Ovary (tissue), 3 donors: ENCODE measurements around the gene HSPA4L.

Experiments used
- CTCF ChIP-seq, 3 donors: fragments of 450-650 bp in 2 of 3; fragments of 200-600 bp in 1 of 3; IDR thresholded peaks; one replicate each; pipeline versions ENCODE4 v1.5.1 to v1.8.0; 2016 to 2022; ENCODE audit warnings: antibody characterized with exemption in 3 of 3, mild to moderate bottlenecking in 1 of 3
- EP300 ChIP-seq: sonication (generic); formaldehyde crosslinking; IDR thresholded peaks from one replicate; pipeline ENCODE4 v1.6.1; 2017; ENCODE audit warnings: antibody characterized with exemption
- POLR2A ChIP-seq: fragments of 450-650 bp; IDR thresholded peaks from one replicate; pipeline ENCODE4 v1.6.1; 2017; ENCODE audit warnings: antibody characterized with exemption, mild to moderate bottlenecking, moderate library complexity
- donor health status: DM: no; HTN: no; CAD: no.

DNA sequence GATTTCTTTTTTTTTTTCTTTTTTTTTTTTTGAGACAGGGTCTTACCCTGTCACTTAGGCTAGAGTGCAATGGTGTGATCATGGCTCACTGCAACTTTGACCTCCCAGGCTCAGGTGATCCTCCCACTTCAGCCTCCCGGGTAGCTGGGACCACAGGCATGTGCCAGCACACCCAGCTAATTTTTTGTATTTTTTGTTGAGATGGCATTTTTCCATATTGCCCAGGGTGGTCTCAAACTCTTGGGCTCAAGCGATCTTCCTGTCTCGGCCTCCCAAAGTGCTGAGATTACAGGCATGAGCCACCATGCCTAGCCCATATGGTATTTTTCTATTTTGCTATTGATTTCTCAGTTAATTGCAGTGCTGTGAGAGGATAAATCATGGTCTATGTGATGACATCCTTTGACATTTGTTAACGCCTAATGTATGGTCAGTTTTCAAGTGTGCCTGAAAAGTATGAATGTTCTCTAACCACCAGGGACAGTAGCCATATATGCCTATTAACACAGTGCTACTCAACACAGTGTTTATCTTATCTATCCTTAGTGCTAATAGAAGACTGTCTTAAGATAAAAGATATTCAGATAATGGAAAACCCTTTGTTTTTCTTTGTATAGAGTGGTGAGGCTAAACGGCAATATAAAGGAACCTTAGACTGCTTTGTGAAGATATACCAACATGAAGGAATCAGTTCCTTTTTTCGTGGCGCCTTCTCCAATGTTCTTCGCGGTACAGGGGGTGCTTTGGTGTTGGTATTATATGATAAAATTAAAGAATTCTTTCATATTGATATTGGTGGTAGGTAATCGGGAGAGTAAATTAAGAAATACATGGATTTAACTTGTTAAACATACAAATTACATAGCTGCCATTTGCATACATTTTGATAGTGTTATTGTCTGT, 9.1 kb upstream of the HSPA4L start:
- TF ChIP-seq CTCF (IDR thresholded peaks at IDR 0.05) (no peak), POLR2A (no peak), EP300 (no peak)
